Karpas-422 (cell line): Measurements from ENCODE around the gene KRT81. TPM values are rescaled to one million over a fixed set of nuclear protein-coding genes. Genes with fewer than 3 reads are reported as not detected.
"Not testable (repeated sequence)": the region's sequence is repeated elsewhere in the genome, so short reads cannot be mapped to it uniquely, and the experiment has no call there.

ENCODE experiments used
- DNase-seq: peaks from one replicate; pipeline ENCODE4 v3.0.0-alpha.2; 2015
- H2AFZ ChIP-seq: fragments of 200-600 bp; sonication (generic); 2 replicates; pipeline ENCODE4 v1.6.1; 2014; ENCODE audit warnings: antibody characterized with exemption, low read length, mixed read lengths
- H3K27ac ChIP-seq: fragments of 200-600 bp; sonication (generic); 2 replicates; pipeline ENCODE4 v1.5.1; 2014; ENCODE audit warnings: mild to moderate bottlenecking, low read length, moderate library complexity
- H3K27me3 ChIP-seq: fragments of 200-600 bp; sonication (generic); 2 replicates; pipeline ENCODE4 v1.6.1; 2014; ENCODE audit warnings: low read length, mixed read lengths
- H3K36me3 ChIP-seq: fragments of 200-600 bp; sonication (generic); 2 replicates; pipeline ENCODE4 v1.6.1; 2014; ENCODE audit warnings: low read length, mixed read lengths; ENCODE audit not compliant: insufficient read depth
- H3K4me1 ChIP-seq: fragments of 200-600 bp; sonication (generic); 2 replicates; pipeline ENCODE4 v1.6.1; 2014; ENCODE audit warnings: mild to moderate bottlenecking, low read length, mixed read lengths
- H3K4me2 ChIP-seq: fragments of 200-600 bp; sonication (generic); 2 replicates; pipeline ENCODE4 v1.6.1; 2014; ENCODE audit warnings: low read length, low read depth, mild to moderate bottlenecking; ENCODE audit not compliant: poor library complexity, severe bottlenecking
- H3K4me3 ChIP-seq: fragments of 200-600 bp; sonication (generic); 2 replicates; pipeline ENCODE4 v1.5.1; 2014; ENCODE audit warnings: mild to moderate bottlenecking, antibody characterized with exemption, low read length, mixed read lengths
- H3K79me2 ChIP-seq: fragments of 200-600 bp; sonication (generic); 2 replicates; pipeline ENCODE4 v1.6.1; 2014; ENCODE audit warnings: mild to moderate bottlenecking, low read length, mixed read lengths
- H3K9ac ChIP-seq: fragments of 200-600 bp; sonication (generic); 2 replicates; pipeline ENCODE4 v1.6.0; 2014; ENCODE audit warnings: low read length
- H3K9me2 ChIP-seq: fragments of 200-600 bp; sonication (generic), shearing (Covaris generic); replicated peaks from 2 replicates; pipeline ENCODE4 v1.6.0; 2014; ENCODE audit warnings: mild to moderate bottlenecking, low read length, moderate library complexity; ENCODE audit not compliant: insufficient read depth
- H3K9me3 ChIP-seq: fragments of 300-700, 200-600 bp; sonication (generic); 2 replicates; pipeline ENCODE4 v1.6.1; 2014; ENCODE audit warnings: low read length, mixed read lengths
- H4K20me1 ChIP-seq: fragments of 200-600 bp; sonication (generic); 2 replicates; pipeline ENCODE4 v1.6.1; 2014; ENCODE audit warnings: mild to moderate bottlenecking, antibody characterized with exemption, low read length, low read depth; ENCODE audit not compliant: insufficient read depth
- total RNA-seq: library from RNA; depleted of rRNA; stranded (reverse); fragments of >200 nt; shearing (Covaris generic); gene quantifications from 2 replicates; pipeline ENCODE4 v1.2.3, GENCODE V29; 2014; ENCODE audit warnings: low replicate concordance

The KRT81 gene
- total RNA-seq, 1 experiment from 2014 or later, result not detected

DNA sequence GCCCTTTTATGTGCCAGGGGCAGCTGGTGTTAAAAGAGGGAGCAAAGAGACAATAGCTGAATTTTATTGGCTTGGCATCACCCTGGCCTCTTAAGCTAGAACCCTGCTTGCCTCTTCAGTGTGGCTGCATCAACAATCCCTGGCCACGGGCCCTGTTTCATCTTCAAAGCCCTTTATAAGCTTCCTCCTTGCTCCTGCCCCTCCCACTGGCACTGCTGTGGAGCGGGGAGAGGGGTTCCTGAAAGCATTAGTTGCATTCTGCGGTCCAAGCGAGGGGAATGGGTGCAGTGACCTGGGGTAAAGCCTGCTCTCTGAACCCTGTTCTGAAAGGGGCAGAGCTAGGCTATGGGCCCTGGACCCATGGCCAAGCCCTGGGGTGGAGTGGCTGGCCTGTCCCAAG, 30.1 kb upstream of the KRT81 start:
- DNase-seq, result no peak
- Histone ChIP-seq H3K27me3 (no peaks in the 10 kb centered on the region), H3K4me2 (no peak overlapping the region)

DNA sequence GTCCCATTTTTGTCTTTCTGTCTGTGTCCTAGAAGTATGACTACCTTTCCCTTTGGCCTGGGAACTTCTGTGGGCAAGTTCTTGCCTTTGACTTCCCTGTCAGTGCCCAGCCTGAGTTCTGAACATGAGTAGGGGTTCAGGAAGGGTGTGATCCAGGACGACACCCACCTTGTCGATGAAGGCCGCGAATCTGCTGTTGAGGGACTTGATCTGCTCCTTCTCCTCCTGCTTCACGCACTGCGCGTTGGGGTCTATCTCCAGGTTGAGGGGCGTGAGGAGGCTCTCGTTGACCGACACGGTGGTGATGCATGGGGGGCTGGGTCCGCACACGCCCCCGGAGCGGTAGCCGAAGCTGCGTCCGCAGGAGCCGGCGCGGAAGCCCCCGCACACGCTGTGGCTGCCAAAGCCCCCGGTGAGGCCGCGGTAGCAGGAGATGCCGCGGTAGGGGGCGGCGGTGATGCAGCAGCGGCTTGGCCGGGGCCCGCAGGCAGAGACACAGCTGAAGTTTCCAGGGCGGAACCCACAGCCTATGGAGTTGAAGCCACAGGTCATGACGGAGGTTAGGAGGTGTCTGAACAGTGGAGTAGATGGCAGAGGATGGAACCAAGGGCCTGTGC, 29.6 kb upstream of the KRT81 start, which contains the start of gene KRT83:
Gene KRT83, minus strand, starts transcription at position 615 of the 617 bp plus-strand sequence. Its CDS starts 63 bp downstream, at position 552.
- Histone ChIP-seq H4K20me1 (no peaks in the 10 kb centered on the region), H3K4me1 (no peaks in the 10 kb centered on the region), H2AFZ (no peak within 1 kb of the TSS), H3K79me2 (no peaks in the 10 kb centered on the region), H3K9me3 (no peaks in the 10 kb centered on the region), H3K4me3 (no peak within 1 kb of the TSS), H3K36me3 (no peaks in the 10 kb centered on the region), H3K27me3 (no peaks in the 10 kb centered on the region), H3K9me2 (no peaks in the 10 kb centered on the region), H3K9ac (no peak within 1 kb of the TSS), H3K27ac (no peak within 1 kb of the TSS), H3K4me2 (no peak within 1 kb of the TSS)
- DNase-seq, result no peak

More for the DNA sequence above, 30.1 kb upstream of the KRT81 start:
- Histone ChIP-seq H2AFZ (no peak overlapping the region), H3K9ac (no peak overlapping the region), H3K36me3 (no peaks in the 10 kb centered on the region), H3K79me2 (no peaks in the 10 kb centered on the region), H3K27ac (no peak overlapping the region), H3K4me1 (no peaks in the 10 kb centered on the region), H3K9me2 (no peaks in the 10 kb centered on the region), H3K9me3 (no peaks in the 10 kb centered on the region), H3K4me3 (no peak overlapping the region), H4K20me1 (no peaks in the 10 kb centered on the region)

DNA sequence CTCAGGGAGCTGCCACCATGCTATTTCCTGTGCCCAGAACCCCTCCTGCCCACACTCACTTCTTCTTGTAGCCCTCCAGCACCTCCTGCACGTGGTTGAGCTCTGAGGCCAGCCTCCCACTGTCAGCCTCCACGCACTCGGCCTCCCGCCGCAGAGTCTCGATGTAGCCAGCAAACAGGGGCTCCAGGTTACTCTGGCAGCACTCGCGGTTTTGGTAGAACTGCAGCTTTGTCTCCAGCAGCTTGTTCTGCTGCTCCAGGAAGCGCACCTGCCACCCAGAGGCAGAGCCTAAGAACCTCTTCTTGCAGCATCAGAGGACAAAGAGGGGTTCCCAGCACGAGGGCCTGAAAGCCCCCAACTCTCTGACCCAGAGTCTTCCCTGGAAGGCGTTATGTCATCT, 27.8 kb upstream of the KRT81 start:
- H3K9ac ChIP-seq, result no peak overlapping the region
- no peaks in the 10 kb centered on the region for H3K36me3 ChIP-seq
- no peak overlapping the region for H3K4me3 ChIP-seq
- H3K79me2 ChIP-seq, result no peaks in the 10 kb centered on the region
- no peak overlapping the region for H2AFZ ChIP-seq
- no peak overlapping the region for H3K27ac ChIP-seq
- H3K9me3 ChIP-seq, result no peaks in the 10 kb centered on the region
- no peaks in the 10 kb centered on the region for H3K4me1 ChIP-seq
- H3K9me2 ChIP-seq, result no peaks in the 10 kb centered on the region
- no peaks in the 10 kb centered on the region for H3K27me3 ChIP-seq
- no peaks in the 10 kb centered on the region for H4K20me1 ChIP-seq
- DNase-seq, result no peak
- H3K4me2 ChIP-seq, result no peak overlapping the region

DNA sequence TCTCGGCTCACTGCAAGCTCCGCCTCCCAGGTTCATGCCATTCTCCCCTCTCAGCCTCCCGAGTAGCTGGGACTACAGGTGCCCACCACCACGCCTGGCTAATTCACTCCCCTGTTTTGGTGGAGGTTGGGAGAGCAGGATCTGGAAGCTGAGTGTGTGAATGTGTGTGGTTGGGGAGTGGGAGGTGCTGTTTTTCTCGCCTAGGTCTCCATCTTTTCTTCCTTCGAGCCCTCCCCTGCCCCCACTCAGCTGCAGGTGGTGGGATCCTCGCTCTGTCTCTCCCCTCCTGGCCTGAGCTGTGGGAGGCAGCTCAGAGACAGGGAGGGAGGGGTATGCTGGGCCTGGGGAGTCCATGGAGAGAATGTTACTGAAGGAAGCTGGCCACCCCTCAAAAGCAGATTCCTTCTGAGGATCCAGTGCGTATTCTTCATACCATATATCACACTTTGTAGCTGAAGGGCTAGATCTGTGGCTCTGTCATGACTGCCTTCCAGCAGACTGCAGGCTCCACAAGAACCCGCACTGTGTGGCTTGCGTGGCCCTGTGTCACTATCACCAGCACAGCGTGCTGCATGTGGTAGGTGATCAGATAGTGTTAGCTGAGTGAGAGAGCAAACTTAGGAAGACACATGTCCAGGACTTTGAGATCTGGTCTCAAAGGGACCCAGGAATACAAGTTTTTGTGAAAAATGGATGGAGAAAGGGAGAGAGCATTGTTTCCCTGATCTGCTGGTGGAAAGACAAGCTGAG, 27.1 kb upstream of the KRT81 start:
- Histone ChIP-seq H3K79me2 (no peaks in the 10 kb centered on the region), H3K9me3 (no peaks in the 10 kb centered on the region), H4K20me1 (no peaks in the 10 kb centered on the region), H3K27ac (no peak overlapping the region), H3K9ac (no peak overlapping the region), H3K4me2 (no peak overlapping the region), H2AFZ (no peak overlapping the region), H3K36me3 (no peaks in the 10 kb centered on the region), H3K4me1 (no peaks in the 10 kb centered on the region), H3K27me3 (no peaks in the 10 kb centered on the region), H3K4me3 (no peak overlapping the region), H3K9me2 (no peaks in the 10 kb centered on the region)
- no peak for DNase-seq

DNA sequence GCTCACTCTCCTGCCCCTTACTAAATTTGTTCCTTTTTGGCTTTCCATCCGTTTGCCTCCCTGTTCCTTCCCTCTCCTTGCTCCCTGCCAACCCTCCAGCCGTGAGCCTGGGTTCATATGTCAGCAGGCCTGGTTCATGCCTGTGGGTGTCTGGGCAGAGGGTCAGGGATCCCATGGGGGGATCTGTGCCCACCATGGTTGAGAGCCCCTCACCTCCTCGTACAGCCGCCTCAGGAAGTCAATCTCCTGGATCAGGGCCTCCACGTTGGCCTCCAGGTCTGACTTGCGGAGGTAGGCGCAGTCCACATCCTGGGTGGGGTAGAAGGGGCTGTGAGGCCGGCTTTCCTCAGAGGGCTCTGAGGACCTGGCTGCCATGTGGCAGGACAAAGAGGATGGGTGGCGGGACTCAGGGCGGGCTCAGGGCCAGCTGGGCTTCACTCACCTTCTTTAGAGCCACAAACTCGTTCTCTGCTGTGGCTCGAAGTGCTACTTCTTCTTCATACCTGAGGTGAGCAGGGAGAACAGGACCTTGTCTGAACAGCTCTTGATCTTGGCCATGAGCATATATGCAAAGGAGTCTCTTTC, 26.2 kb upstream of the KRT81 start:
- Histone ChIP-seq H2AFZ (no peak overlapping the region), H3K27me3 (no peaks in the 10 kb centered on the region)

DNA sequence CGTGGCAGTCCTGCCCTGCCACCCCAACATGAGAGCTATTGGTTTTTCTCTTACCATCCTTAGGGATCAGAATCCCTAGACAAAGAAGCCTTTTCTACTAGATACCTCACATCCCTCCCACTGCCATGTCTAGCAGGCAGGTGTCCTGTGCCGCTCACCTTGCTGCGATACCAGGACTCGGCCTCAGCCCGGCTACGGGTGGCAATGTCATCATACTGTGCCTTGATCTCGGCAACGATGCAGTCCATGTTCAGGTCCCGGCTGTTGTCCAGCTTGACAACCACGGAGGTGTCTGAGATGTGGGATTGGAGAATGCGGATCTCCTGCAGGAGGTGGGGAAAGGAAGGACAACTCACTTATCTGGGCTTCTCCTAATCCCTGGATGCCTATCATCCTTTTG, 25.4 kb upstream of the KRT81 start:
- Histone ChIP-seq H2AFZ (no peak overlapping the region), H3K27ac (no peak overlapping the region), H3K9ac (no peak overlapping the region), H3K4me2 (no peak overlapping the region), H3K9me3 (no peaks in the 10 kb centered on the region), H3K4me1 (no peaks in the 10 kb centered on the region), H4K20me1 (no peaks in the 10 kb centered on the region), H3K36me3 (no peaks in the 10 kb centered on the region), H3K79me2 (no peaks in the 10 kb centered on the region), H3K4me3 (no peak overlapping the region), H3K9me2 (no peaks in the 10 kb centered on the region), H3K27me3 (no peaks in the 10 kb centered on the region)
- DNase-seq, result no peak

More for the DNA sequence above, 26.2 kb upstream of the KRT81 start:
- Histone ChIP-seq H3K36me3 (no peaks in the 10 kb centered on the region), H3K9me2 (no peaks in the 10 kb centered on the region), H4K20me1 (no peaks in the 10 kb centered on the region), H3K4me3 (no peak overlapping the region), H3K27ac (no peak overlapping the region), H3K4me2 (no peak overlapping the region), H3K9me3 (no peaks in the 10 kb centered on the region), H3K4me1 (no peaks in the 10 kb centered on the region), H3K9ac (no peak overlapping the region), H3K79me2 (no peaks in the 10 kb centered on the region)
- DNase-seq, result no peak

DNA sequence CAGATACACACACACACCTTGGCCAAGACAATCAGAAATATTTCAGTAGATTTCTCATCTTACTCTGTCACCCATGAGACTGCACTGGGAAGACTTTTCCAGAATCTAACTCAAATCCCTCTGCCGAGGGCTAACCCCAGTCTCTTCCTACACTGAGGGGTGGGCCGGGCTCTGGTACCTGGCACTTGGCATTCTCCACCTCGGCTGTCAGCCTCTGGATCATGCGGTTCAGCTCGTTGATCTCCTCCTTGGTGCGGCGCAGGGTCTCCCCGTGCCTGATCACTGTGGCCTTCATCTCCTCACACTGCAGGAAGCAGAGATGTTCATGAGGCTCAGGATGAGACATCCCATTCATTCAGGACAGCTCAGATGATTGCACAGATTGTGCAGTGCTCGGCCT, 25.0 kb upstream of the KRT81 start:
- no peak overlapping the region for H3K4me2 ChIP-seq
- H3K27ac ChIP-seq, result no peak overlapping the region
- H2AFZ ChIP-seq, result no peak overlapping the region
- H3K79me2 ChIP-seq, result no peaks in the 10 kb centered on the region
- no peak overlapping the region for H3K4me3 ChIP-seq
- no peak for DNase-seq
- peaks cover under 1% of the 10 kb centered on the region; the same call in 1 of the 2 replicates for H3K27me3 ChIP-seq
- no peaks in the 10 kb centered on the region for H3K4me1 ChIP-seq
- no peak overlapping the region for H3K9ac ChIP-seq
- H3K36me3 ChIP-seq, result no peaks in the 10 kb centered on the region
- H3K9me3 ChIP-seq, result no peaks in the 10 kb centered on the region
- H4K20me1 ChIP-seq, result no peaks in the 10 kb centered on the region
- no peaks in the 10 kb centered on the region for H3K9me2 ChIP-seq

DNA sequence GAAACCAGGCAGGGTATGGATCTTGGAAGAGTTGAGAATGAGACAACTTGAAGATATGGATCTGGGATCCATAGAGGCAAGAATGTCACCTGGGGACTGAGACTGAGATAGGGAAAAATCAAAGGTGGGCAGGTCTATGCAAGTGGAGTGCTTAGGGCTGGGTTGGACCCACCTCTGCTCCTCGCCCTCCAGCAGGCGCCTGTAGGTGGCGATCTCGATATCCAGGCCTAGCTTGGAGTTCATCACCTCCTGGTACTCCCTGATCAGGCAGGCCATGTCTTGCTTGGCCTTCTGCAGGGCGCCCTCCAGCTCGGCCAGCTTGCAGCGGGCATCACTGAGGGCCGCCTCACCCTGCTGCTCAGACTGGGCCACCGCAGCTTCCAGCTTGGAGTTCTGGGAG, 24.4 kb upstream of the KRT81 start:
- not testable (repeated sequence) for H3K27ac ChIP-seq, H3K36me3 ChIP-seq
- peak; percentile 79 for DNase-seq

More for the DNA sequence above, 24.4 kb upstream of the KRT81 start:
- not testable (repeated sequence) for H3K9ac ChIP-seq, H3K4me1 ChIP-seq, H3K9me2 ChIP-seq, H3K4me3 ChIP-seq, H2AFZ ChIP-seq, H3K27me3 ChIP-seq, H4K20me1 ChIP-seq, H3K9me3 ChIP-seq, H3K4me2 ChIP-seq, H3K79me2 ChIP-seq
